Astrocyte (in vitro differentiated cells and primary cell): ENCODE measurements around the gene SECISBP2L. TPM values are rescaled to one million over a fixed set of nuclear protein-coding genes. Genes with fewer than 3 reads are reported as not detected.
A peak's percentile ranks its signal among the peaks of the same experiment; 100 is the strongest.

Experiments used
- DNase-seq: peaks from one replicate; pipeline ENCODE4 v3.0.0-alpha.2; 2010; ENCODE audit warnings: low read depth
- FAIRE-seq: peaks from 2 replicates; lab custom pipeline; 2011; peaks lifted over from hg19 to GRCh38; lab: Jason Lieb, UNC
- H2AFZ ChIP-seq: 2 replicates; pipeline ENCODE4 v1.6.0; 2012; ENCODE audit warnings: low read depth, low read length, inconsistent platforms
- H3K27ac ChIP-seq: 2 replicates; pipeline ENCODE4 v1.5.1; 2011; ENCODE audit warnings: low read depth, low read length, inconsistent platforms
- H3K27me3 ChIP-seq: 2 replicates; pipeline ENCODE4 v1.6.0; 2011; ENCODE audit warnings: low read length, inconsistent platforms; ENCODE audit not compliant: insufficient read depth
- H3K36me3 ChIP-seq: 2 replicates; pipeline ENCODE4 v1.5.1; 2011; ENCODE audit warnings: low read length, inconsistent platforms; ENCODE audit not compliant: insufficient read depth
- H3K4me1 ChIP-seq: 2 replicates; pipeline ENCODE4 v1.5.1; 2011; ENCODE audit warnings: low read length, inconsistent platforms; ENCODE audit not compliant: insufficient read depth
- H3K4me2 ChIP-seq: 2 replicates; pipeline ENCODE4 v1.6.0; 2012; ENCODE audit warnings: low read length, inconsistent platforms
- H3K4me3 ChIP-seq: 2 replicates; pipeline ENCODE4 v1.5.1; 2011; ENCODE audit warnings: low read depth, mild to moderate bottlenecking, low read length, inconsistent platforms; ENCODE audit not compliant: insufficient read depth
- H3K79me2 ChIP-seq: 2 replicates; pipeline ENCODE4 v1.6.0; 2012; ENCODE audit warnings: mild to moderate bottlenecking, low read length, inconsistent platforms; ENCODE audit not compliant: insufficient read depth
- H3K9ac ChIP-seq: 2 replicates; pipeline ENCODE4 v1.6.0; 2012; ENCODE audit warnings: mild to moderate bottlenecking, low read length, inconsistent platforms
- H3K9me3 ChIP-seq: 2 replicates; pipeline ENCODE4 v1.5.1; 2012; ENCODE audit warnings: low read depth, mild to moderate bottlenecking, low read length, inconsistent platforms; ENCODE audit not compliant: insufficient read depth
- H4K20me1 ChIP-seq: 2 replicates; pipeline ENCODE4 v1.6.0; 2012; ENCODE audit warnings: low read length, inconsistent platforms; ENCODE audit not compliant: insufficient read depth
- H3K27ac Mint-ChIP-seq: one replicate; pipeline ENCODE4 v1.8.0; 2021; ENCODE audit warnings: mild to moderate bottlenecking, mixed read lengths; ENCODE audit not compliant: unreplicated experiment
- H3K27me3 Mint-ChIP-seq: one replicate; pipeline ENCODE4 v1.8.0; 2021; ENCODE audit warnings: low read depth, mixed read lengths; ENCODE audit not compliant: unreplicated experiment
- H3K36me3 Mint-ChIP-seq: one replicate; pipeline ENCODE4 v1.8.0; 2021; ENCODE audit warnings: low read depth, mixed read lengths; ENCODE audit not compliant: unreplicated experiment
- H3K4me1 Mint-ChIP-seq: one replicate; pipeline ENCODE4 v1.8.0; 2021; ENCODE audit warnings: low read depth, mixed read lengths; ENCODE audit not compliant: unreplicated experiment
- H3K4me3 Mint-ChIP-seq: one replicate; pipeline ENCODE4 v1.8.0; 2021; ENCODE audit warnings: mild to moderate bottlenecking, moderate library complexity, mixed read lengths; ENCODE audit not compliant: unreplicated experiment
- H3K9me3 Mint-ChIP-seq: one replicate; pipeline ENCODE4 v1.8.0; 2021; ENCODE audit warnings: mild to moderate bottlenecking, mixed read lengths; ENCODE audit not compliant: unreplicated experiment
- CTCF ChIP-seq: IDR thresholded peaks from 2 replicates; pipeline ENCODE4 v1.5.1; 2011; ENCODE audit warnings: low read depth, mild to moderate bottlenecking, inconsistent platforms, low read length, moderate library complexity; ENCODE audit not compliant: insufficient read depth
- EZH2 ChIP-seq: IDR thresholded peaks from 2 replicates; pipeline ENCODE4 v1.6.1; 2012; ENCODE audit warnings: mild to moderate bottlenecking, low read length, inconsistent platforms; ENCODE audit not compliant: insufficient read depth
- total RNA-seq: library from RNA; stranded (reverse); gene quantifications from 2 replicates; pipeline ENCODE4 v1.2.1, GENCODE V29; 2021

Gene SECISBP2L
- total RNA-seq, 1 donor from 2014 or later: 52.5 TPM

GRCh38 chr15:49063402-49064280, 17.4 kb upstream of the SECISBP2L start:
- Histone ChIP-seq H3K36me3 (no peaks in the 10 kb centered on the region), H3K4me3 (no peak overlapping the region), H3K79me2 (no peaks in the 10 kb centered on the region), H3K9me3 (no peaks in the 10 kb centered on the region), H3K27me3 (no peaks in the 10 kb centered on the region), H3K4me2 (no peak overlapping the region), H3K9ac (no peak overlapping the region), H2AFZ (peak overlapping the region; percentile 6), H3K27ac (no peak overlapping the region), H3K4me1 (no peaks in the 10 kb centered on the region), H4K20me1 (no peaks in the 10 kb centered on the region)
- FAIRE-seq (no peak), DNase-seq (no peak)
- TF ChIP-seq CTCF: no peak
- no peak for TF ChIP-seq EZH2
- H3K4me1 Mint-ChIP-seq: peaks cover 12% of the 10 kb centered on the region
- H3K27ac Mint-ChIP-seq: no peak overlapping the region
- no peaks in the 10 kb centered on the region for H3K27me3 Mint-ChIP-seq
- H3K36me3 Mint-ChIP-seq: peaks cover 5% of the 10 kb centered on the region
- peaks cover 2% of the 10 kb centered on the region for H3K9me3 Mint-ChIP-seq
- no peak overlapping the region for H3K4me3 Mint-ChIP-seq

- peaks cover 2% of the 10 kb centered on the region for H3K36me3 Mint-ChIP-seq
- Histone ChIP-seq H3K4me2 (no peak overlapping the region), H3K79me2 (no peaks in the 10 kb centered on the region), H3K36me3 (no peaks in the 10 kb centered on the region), H3K9ac (no peak overlapping the region), H4K20me1 (no peaks in the 10 kb centered on the region), H3K27ac (no peak overlapping the region), H3K4me3 (no peak overlapping the region), H3K9me3 (no peaks in the 10 kb centered on the region), H2AFZ (no peak overlapping the region), H3K4me1 (no peaks in the 10 kb centered on the region), H3K27me3 (no peaks in the 10 kb centered on the region)
- TF ChIP-seq EZH2 (no peak), CTCF (no peak)
- no peak overlapping the region for H3K4me3 Mint-ChIP-seq
- no peak for FAIRE-seq
- DNase-seq: no peak
- H3K9me3 Mint-ChIP-seq: peaks cover 2% of the 10 kb centered on the region
- H3K27me3 Mint-ChIP-seq: no peaks in the 10 kb centered on the region
- no peak overlapping the region for H3K27ac Mint-ChIP-seq
- H3K4me1 Mint-ChIP-seq: peaks cover 12% of the 10 kb centered on the region
These were observed 16.7 kb upstream of the SECISBP2L start for GRCh38 chr15:49062900-49063299.
